Smooth muscle cell (in vitro differentiated cells): Measurements from ENCODE around the gene MTFR1L. TPM values are rescaled to one million over a fixed set of nuclear protein-coding genes. Genes with fewer than 3 reads are reported as not detected.

ENCODE experiments used
- DNase-seq: peaks from one replicate; lab custom pipeline; 2025; ENCODE audit not compliant: unreplicated experiment; lab: John Stamatoyannopoulos, UW
- H2AFZ ChIP-seq: fragments of 200-600 bp; sonication (generic); 2 replicates; pipeline ENCODE4 v1.6.0; 2016; ENCODE audit warnings: antibody characterized with exemption, low read depth, mild to moderate bottlenecking
- H3F3A ChIP-seq: fragments of 200-600 bp; sonication (generic); 2 replicates; pipeline ENCODE4 v1.6.0; 2017; ENCODE audit warnings: antibody characterized with exemption, low read depth
- H3K27ac ChIP-seq: fragments of 200-600 bp; sonication (generic); 2 replicates; pipeline ENCODE4 v1.5.1; 2016; ENCODE audit warnings: low read depth, mild to moderate bottlenecking
- H3K27me3 ChIP-seq: fragments of 200-600 bp; sonication (generic); 2 replicates; pipeline ENCODE4 v1.6.1; 2016; ENCODE audit warnings: low read depth, mild to moderate bottlenecking
- H3K36me3 ChIP-seq: fragments of 200-600 bp; sonication (generic); 2 replicates; pipeline ENCODE4 v1.5.1; 2016; ENCODE audit warnings: low read depth
- H3K4me1 ChIP-seq: fragments of 200-600 bp; sonication (generic); 2 replicates; pipeline ENCODE4 v1.5.1; 2016; ENCODE audit warnings: low read depth
- H3K4me2 ChIP-seq: fragments of 200-600 bp; sonication (generic); 2 replicates; pipeline ENCODE4 v1.6.0; 2016; ENCODE audit warnings: mild to moderate bottlenecking
- H3K4me3 ChIP-seq: fragments of 200-600 bp; sonication (generic); 2 replicates; pipeline ENCODE4 v1.5.1; 2016; ENCODE audit warnings: mild to moderate bottlenecking
- H3K79me2 ChIP-seq: fragments of 200-600 bp; sonication (generic); 2 replicates; pipeline ENCODE4 v1.6.0; 2016; ENCODE audit warnings: low read depth, mild to moderate bottlenecking
- H3K9ac ChIP-seq: fragments of 200-600 bp; sonication (generic); 2 replicates; pipeline ENCODE4 v1.6.0; 2016; ENCODE audit warnings: low read depth
- H3K9me3 ChIP-seq: fragments of 200-600 bp; sonication (generic); replicated peaks from 2 replicates; pipeline ENCODE4 v1.5.1; 2016; ENCODE audit warnings: low read depth
- H4K20me1 ChIP-seq: fragments of 200-600 bp; sonication (generic); 2 replicates; pipeline ENCODE4 v1.6.0; 2016; ENCODE audit warnings: low read depth
- WGBS: methylation state at CpG from one replicate; pipeline ENCODE4 v1.1.7; 2016; ENCODE audit warnings: low lambda C conversion rate; 5-methylcytosine and 5-hydroxymethylcytosine counted together
- polyA plus RNA-seq: library from polyadenylated mRNA; unstranded; fragments of >200 nt; fragmentation: Nextera tagmentation; extraction: Ambion mirVana; gene quantifications from 2 replicates; pipeline ENCODE4 v1.2.1, GENCODE V29; 2016
- total RNA-seq: library from RNA; depleted of rRNA; stranded (reverse); fragments of >200 nt; gene quantifications from 2 replicates; pipeline ENCODE4 v1.2.3, GENCODE V29; 2014
- TF ChIP-seq, protein P1 (sequence below): fragments of 200-600 bp; sonication (generic); IDR thresholded peaks from 2 replicates; pipeline ENCODE4 v1.5.1; 2017; ENCODE audit warnings: borderline replicate concordance, mild to moderate bottlenecking, antibody characterized with exemption; ENCODE audit not compliant: insufficient read depth, poor library complexity, severe bottlenecking

The MTFR1L gene
- total and polyA plus RNA-seq, 2 experiments from 2014 or later: 47.2 to 63.9 TPM

DNA sequence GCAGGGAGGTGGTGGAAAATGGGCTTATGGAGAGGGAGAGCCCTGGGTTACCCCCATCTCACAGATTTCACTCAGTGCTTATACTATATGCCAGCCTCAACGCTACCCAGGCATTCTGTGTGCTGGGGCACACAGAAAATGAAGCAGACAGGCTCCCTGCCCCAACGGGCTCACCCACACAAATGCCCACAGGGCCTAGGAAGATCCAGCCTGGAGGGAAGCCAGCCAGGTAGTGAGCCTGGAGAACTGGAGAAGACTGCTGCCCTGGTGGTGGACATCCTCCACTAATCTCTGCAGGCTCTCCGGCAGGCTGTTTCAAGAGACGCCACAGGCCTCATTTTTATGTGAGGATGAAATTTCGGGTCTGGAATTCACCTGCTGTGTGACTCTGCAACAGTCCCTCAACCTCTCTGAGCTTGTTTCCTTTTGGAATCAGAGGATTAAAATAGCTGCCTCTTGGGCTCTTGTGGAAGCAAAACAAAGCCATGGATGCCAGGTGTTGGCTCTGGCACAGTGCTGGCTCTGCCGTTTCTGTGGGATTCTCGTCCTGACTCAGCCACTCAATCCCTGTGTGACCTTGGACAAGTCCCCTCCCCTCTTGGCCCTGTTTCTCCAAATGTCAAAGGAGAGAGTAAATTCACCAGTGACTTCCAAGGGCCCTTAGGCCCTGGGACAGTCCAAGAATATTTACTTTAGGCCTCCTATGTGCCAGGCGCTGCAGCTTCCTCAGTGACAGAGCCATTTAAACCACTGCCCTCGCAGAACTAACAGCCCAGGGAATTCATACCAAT, 52.1 kb downstream of the MTFR1L start:
- Histone ChIP-seq H3K4me1 (peaks cover 16% of the 10 kb centered on the region), H2AFZ (no peak overlapping the region)

DNA sequence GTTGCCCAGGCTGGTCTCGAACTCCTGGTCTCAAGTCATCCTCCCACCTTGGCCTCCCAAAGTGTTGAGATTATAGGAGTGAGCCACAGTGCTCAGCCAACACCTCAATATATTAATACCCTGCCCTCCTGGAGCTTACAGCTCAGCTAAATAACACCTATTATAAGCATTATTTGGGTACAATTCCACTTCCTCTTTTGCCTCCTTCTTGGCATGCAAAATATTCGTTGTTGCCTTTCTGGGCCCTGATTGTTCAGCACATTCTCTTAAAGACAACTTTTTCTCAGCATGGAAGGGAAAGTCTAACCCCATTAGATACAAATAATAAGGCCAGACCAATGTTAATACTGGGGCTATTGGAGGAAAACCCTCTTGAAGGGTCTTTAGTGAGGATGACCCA, 53.0 kb downstream of the MTFR1L start:
- no peak overlapping the region for H3K4me2 ChIP-seq
- H3K9ac ChIP-seq: no peak overlapping the region
- WGBS: 93% methylated on average over 2 of the region's 2 CpGs
- no peaks in the 10 kb centered on the region for H3K36me3 ChIP-seq
- peaks cover 16% of the 10 kb centered on the region for H3K4me1 ChIP-seq
- H3K27ac ChIP-seq: no peak overlapping the region
- peaks cover 15% of the 10 kb centered on the region for H3F3A ChIP-seq
- TF ChIP-seq, protein P1, sequence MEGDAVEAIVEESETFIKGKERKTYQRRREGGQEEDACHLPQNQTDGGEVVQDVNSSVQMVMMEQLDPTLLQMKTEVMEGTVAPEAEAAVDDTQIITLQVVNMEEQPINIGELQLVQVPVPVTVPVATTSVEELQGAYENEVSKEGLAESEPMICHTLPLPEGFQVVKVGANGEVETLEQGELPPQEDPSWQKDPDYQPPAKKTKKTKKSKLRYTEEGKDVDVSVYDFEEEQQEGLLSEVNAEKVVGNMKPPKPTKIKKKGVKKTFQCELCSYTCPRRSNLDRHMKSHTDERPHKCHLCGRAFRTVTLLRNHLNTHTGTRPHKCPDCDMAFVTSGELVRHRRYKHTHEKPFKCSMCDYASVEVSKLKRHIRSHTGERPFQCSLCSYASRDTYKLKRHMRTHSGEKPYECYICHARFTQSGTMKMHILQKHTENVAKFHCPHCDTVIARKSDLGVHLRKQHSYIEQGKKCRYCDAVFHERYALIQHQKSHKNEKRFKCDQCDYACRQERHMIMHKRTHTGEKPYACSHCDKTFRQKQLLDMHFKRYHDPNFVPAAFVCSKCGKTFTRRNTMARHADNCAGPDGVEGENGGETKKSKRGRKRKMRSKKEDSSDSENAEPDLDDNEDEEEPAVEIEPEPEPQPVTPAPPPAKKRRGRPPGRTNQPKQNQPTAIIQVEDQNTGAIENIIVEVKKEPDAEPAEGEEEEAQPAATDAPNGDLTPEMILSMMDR: no peak
- no peaks in the 10 kb centered on the region for H3K9me3 ChIP-seq
- H3K79me2 ChIP-seq: peaks cover 17% of the 10 kb centered on the region
- no peaks in the 10 kb centered on the region for H3K27me3 ChIP-seq
- no peak for DNase-seq
- H2AFZ ChIP-seq: no peak overlapping the region
- H3K4me3 ChIP-seq: no peak overlapping the region
- peaks cover 9% of the 10 kb centered on the region for H4K20me1 ChIP-seq

More for the DNA sequence above, 52.1 kb downstream of the MTFR1L start:
- H3K9me3 ChIP-seq: no peaks in the 10 kb centered on the region
- peaks cover 11% of the 10 kb centered on the region for H3F3A ChIP-seq
- no peaks in the 10 kb centered on the region for H3K36me3 ChIP-seq
- H4K20me1 ChIP-seq: peaks cover 9% of the 10 kb centered on the region
- H3K79me2 ChIP-seq: peaks cover 17% of the 10 kb centered on the region
- WGBS: 91% methylated on average over 9 of the region's 9 CpGs
- no peak for DNase-seq
- H3K4me2 ChIP-seq: no peak overlapping the region
- TF ChIP-seq, protein P1: no peak
- H3K9ac ChIP-seq: no peak overlapping the region
- no peaks in the 10 kb centered on the region for H3K27me3 ChIP-seq
- no peak overlapping the region for H3K27ac ChIP-seq
- H3K4me3 ChIP-seq: no peak overlapping the region

DNA sequence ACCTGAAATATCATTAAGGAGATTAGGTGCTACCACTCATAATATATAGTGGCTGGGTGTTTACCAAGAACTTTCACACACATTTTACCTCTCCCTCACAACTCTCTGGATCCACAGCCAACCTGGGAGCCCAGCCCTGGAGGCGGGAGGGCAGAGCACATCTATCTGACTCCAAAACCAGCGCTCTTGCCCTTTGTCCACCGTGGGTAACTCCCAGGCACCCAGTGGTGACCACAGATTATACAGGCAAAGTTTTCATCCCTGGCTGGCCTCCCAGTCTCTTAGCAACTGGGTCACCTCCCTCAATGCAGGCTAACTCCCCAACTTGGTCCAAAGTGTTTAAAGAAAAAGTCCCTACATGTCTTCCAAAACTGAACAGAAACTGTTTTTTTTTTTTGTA, 53.4 kb downstream of the MTFR1L start:
- Histone ChIP-seq H3K9me3 (no peaks in the 10 kb centered on the region), H2AFZ (no peak overlapping the region), H3K36me3 (no peaks in the 10 kb centered on the region), H3K4me2 (peak overlapping the region; percentile 23), H3K79me2 (peaks cover 17% of the 10 kb centered on the region), H4K20me1 (peaks cover 9% of the 10 kb centered on the region), H3K4me1 (peaks cover 16% of the 10 kb centered on the region), H3K4me3 (no peak overlapping the region), H3K27me3 (no peaks in the 10 kb centered on the region), H3K9ac (no peak overlapping the region), H3F3A (peaks cover 15% of the 10 kb centered on the region), H3K27ac (no peak overlapping the region)
- TF ChIP-seq, protein P1: no peak
- WGBS: 90% methylated on average over 3 of the region's 3 CpGs
- no peak for DNase-seq

DNA sequence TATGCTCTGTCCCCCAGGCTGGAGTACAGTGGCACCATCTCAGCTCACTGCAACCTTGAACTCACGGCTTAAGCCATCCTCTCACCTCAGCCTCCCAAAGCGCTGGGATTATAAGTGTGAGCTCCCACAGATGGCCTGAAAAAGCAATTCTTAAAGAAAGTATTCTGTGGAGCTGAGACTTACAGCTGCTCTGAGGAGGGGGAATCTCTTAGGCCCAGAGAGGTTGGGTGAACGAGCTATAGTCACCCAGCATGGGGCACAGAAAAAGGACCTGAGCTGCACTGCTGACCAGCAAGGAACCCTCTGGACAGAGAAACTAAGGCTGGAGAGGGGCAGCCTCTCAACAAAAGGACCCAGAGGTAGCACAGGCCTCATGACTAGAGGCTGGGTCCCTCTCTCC, 54.5 kb downstream of the MTFR1L start:
- WGBS: 96% methylated on average over 3 of the region's 3 CpGs
- H3K36me3 ChIP-seq: no peaks in the 10 kb centered on the region
- H3K4me2 ChIP-seq: peak overlapping the region; percentile 96
- peaks cover 15% of the 10 kb centered on the region for H3F3A ChIP-seq
- H2AFZ ChIP-seq: no peak overlapping the region
- no peak overlapping the region for H3K9ac ChIP-seq
- TF ChIP-seq, protein P1: no peak
- peaks cover 17% of the 10 kb centered on the region for H3K79me2 ChIP-seq
- H3K4me1 ChIP-seq: peaks cover 16% of the 10 kb centered on the region
- H3K27me3 ChIP-seq: no peaks in the 10 kb centered on the region
- peaks cover 9% of the 10 kb centered on the region for H4K20me1 ChIP-seq
- no peak overlapping the region for H3K27ac ChIP-seq
- H3K9me3 ChIP-seq: no peaks in the 10 kb centered on the region
- peak overlapping the region; percentile 72 for H3K4me3 ChIP-seq
- DNase-seq: no peak
